ENCODE results near the gene ATP2A2. TPM values are rescaled to one million over a fixed set of nuclear protein-coding genes. Genes with fewer than 3 reads are reported as not detected.
A peak's percentile ranks its signal among the peaks of the same experiment; 100 is the strongest.

ATP2A2 gene
- total RNA-seq, 2 experiments from 2014 or later: 144 to 193 TPM

- DNase-seq (no peak), ATAC-seq (no peak)
- no peaks in the 10 kb centered on the region for H3K36me3 Mint-ChIP-seq
- CTCF ChIA-PET: no interaction called here
- no peaks in the 10 kb centered on the region for H3K9me3 Mint-ChIP-seq (ENCODE audit: low read depth)
- no peak overlapping the region for H3K4me3 Mint-ChIP-seq
- H3K27me3 Mint-ChIP-seq: peaks cover 23% of the 10 kb centered on the region
- H3K27ac Mint-ChIP-seq: no peak overlapping the region
- no peaks in the 10 kb centered on the region for H3K4me1 Mint-ChIP-seq
Observed at GRCh38 chr12:110270125-110270962, 10.7 kb upstream of the ATP2A2 start.

GRCh38 chr12:110271015-110271414 lies 10.0 kb upstream of the ATP2A2 start:
- Mint-ChIP-seq H3K27me3 (peaks cover 23% of the 10 kb centered on the region), H3K27ac (no peak overlapping the region), H3K4me1 (no peaks in the 10 kb centered on the region), H3K36me3 (no peaks in the 10 kb centered on the region), H3K4me3 (no peak overlapping the region), H3K9me3 (ENCODE audit: low read depth) (no peaks in the 10 kb centered on the region)
- no peak for DNase-seq
- ATAC-seq: no peak
- CTCF ChIA-PET: no interaction called here

GRCh38 chr12:110277530-110278254 lies 3.4 kb upstream of the ATP2A2 start:
- Mint-ChIP-seq H3K9me3 (ENCODE audit: low read depth) (no peaks in the 10 kb centered on the region), H3K27me3 (peaks cover 5% of the 10 kb centered on the region), H3K27ac (no peak overlapping the region), H3K4me3 (no peak overlapping the region), H3K36me3 (peaks cover 10% of the 10 kb centered on the region), H3K4me1 (peaks cover 11% of the 10 kb centered on the region)
- DNase-seq (no peak), ATAC-seq (no peak)
- CTCF ChIA-PET: interaction anchor here (1.4 kb wide), 1 partner anchor 432 kb away, joined by 4 read pairs; no protein-coding TSS in a partner anchor

GRCh38 chr12:110278255-110278536 lies 2.9 kb upstream of the ATP2A2 start:
- Mint-ChIP-seq H3K36me3 (peaks cover 15% of the 10 kb centered on the region), H3K27ac (no peak overlapping the region), H3K27me3 (peaks cover 5% of the 10 kb centered on the region), H3K9me3 (ENCODE audit: low read depth) (no peaks in the 10 kb centered on the region), H3K4me3 (no peak overlapping the region), H3K4me1 (peaks cover 16% of the 10 kb centered on the region)
- CTCF ChIA-PET: interaction anchor here (1.4 kb wide), 1 partner anchor 433 kb away, joined by 4 read pairs; no protein-coding TSS in a partner anchor
- no peak for DNase-seq
- no peak for ATAC-seq

GRCh38 chr12:110279566-110280375 lies 1.3 kb upstream of the ATP2A2 start:
- no peak for ATAC-seq
- Mint-ChIP-seq H3K36me3 (peaks cover 30% of the 10 kb centered on the region), H3K9me3 (ENCODE audit: low read depth) (no peaks in the 10 kb centered on the region), H3K4me3 (peak overlapping the region; percentile 82), H3K27ac (peak overlapping the region; percentile 87), H3K4me1 (peaks cover 32% of the 10 kb centered on the region), H3K27me3 (peaks cover 5% of the 10 kb centered on the region)
- DNase-seq: no peak
- CTCF ChIA-PET: interaction anchor here (0.6 to 1.2 kb wide), 9 partner anchors 35 to 434 kb away, joined by 3 to 4 read pairs (median 3); no protein-coding TSS in a partner anchor

GRCh38 chr12:110280392-110280778 lies 662 bp upstream of the ATP2A2 start:
- ATAC-seq: peak; percentile 2
- CTCF ChIA-PET: interaction anchor here (0.7 to 1.7 kb wide), 11 partner anchors 13 to 427 kb away, joined by 3 to 5 read pairs (median 3); no protein-coding TSS in a partner anchor
- Mint-ChIP-seq H3K27ac (peak overlapping the region; percentile 87), H3K4me1 (peaks cover 38% of the 10 kb centered on the region), H3K27me3 (peaks cover 5% of the 10 kb centered on the region), H3K36me3 (peaks cover 34% of the 10 kb centered on the region), H3K9me3 (ENCODE audit: low read depth) (no peaks in the 10 kb centered on the region), H3K4me3 (peak overlapping the region; percentile 82)
- DNase-seq: peak; percentile 67

GRCh38 chr12:110281549-110282299 lies 677 bp downstream of the ATP2A2 start:
- ATAC-seq (peak; percentile 37), DNase-seq (peak; percentile 70)
- H3K27me3 Mint-ChIP-seq: peaks cover 5% of the 10 kb centered on the region
- peak overlapping the region; percentile 98 for H3K4me3 Mint-ChIP-seq
- peaks cover 50% of the 10 kb centered on the region for H3K4me1 Mint-ChIP-seq
- CTCF ChIA-PET: interaction anchor here (0.9 to 1.7 kb wide), 5 partner anchors 11 to 187 kb away, joined by 3 to 8 read pairs (median 5); partner anchors contain the start of gene FAM216A
- peaks cover 43% of the 10 kb centered on the region for H3K36me3 Mint-ChIP-seq
- no peaks in the 10 kb centered on the region for H3K9me3 Mint-ChIP-seq (ENCODE audit: low read depth)
- H3K27ac Mint-ChIP-seq: peak overlapping the region; percentile 92

- Mint-ChIP-seq H3K4me1 (peaks cover 54% of the 10 kb centered on the region), H3K36me3 (peaks cover 47% of the 10 kb centered on the region), H3K4me3 (peak overlapping the region; percentile 98), H3K27me3 (peaks cover 5% of the 10 kb centered on the region), H3K27ac (peak overlapping the region; percentile 92), H3K9me3 (ENCODE audit: low read depth) (no peaks in the 10 kb centered on the region)
- DNase-seq (no peak), ATAC-seq (peak; percentile 10)
- CTCF ChIA-PET: interaction anchor here (0.6 to 1.6 kb wide), 5 partner anchors 12 to 400 kb away, joined by 3 to 8 read pairs (median 3); partner anchors contain the start of gene FAM216A
Observed at GRCh38 chr12:110282300-110282860, 1.3 kb downstream of the ATP2A2 start.

- H3K4me3 Mint-ChIP-seq: peak overlapping the region; percentile 98
- H3K36me3 Mint-ChIP-seq: peaks cover 48% of the 10 kb centered on the region
- no peaks in the 10 kb centered on the region for H3K9me3 Mint-ChIP-seq (ENCODE audit: low read depth)
- DNase-seq (no peak), ATAC-seq (no peak)
- peak overlapping the region; percentile 92 for H3K27ac Mint-ChIP-seq
- peaks cover 58% of the 10 kb centered on the region for H3K4me1 Mint-ChIP-seq
- peaks cover 5% of the 10 kb centered on the region for H3K27me3 Mint-ChIP-seq
- CTCF ChIA-PET: interaction anchor here (0.6 to 1.6 kb wide), 4 partner anchors 148 to 401 kb away, joined by 3 to 8 read pairs (median 4); partner anchors contain the start of gene FAM216A
Observed at GRCh38 chr12:110282956-110283817, 2.1 kb downstream of the ATP2A2 start.

GRCh38 chr12:110284597-110284996 lies 3.5 kb downstream of the ATP2A2 start:
- peaks cover 65% of the 10 kb centered on the region for H3K4me1 Mint-ChIP-seq
- DNase-seq (no peak), ATAC-seq (no peak)
- H3K27me3 Mint-ChIP-seq: peaks cover 5% of the 10 kb centered on the region
- H3K4me3 Mint-ChIP-seq: peak overlapping the region; percentile 98
- peaks cover 58% of the 10 kb centered on the region for H3K36me3 Mint-ChIP-seq
- peak overlapping the region; percentile 92 for H3K27ac Mint-ChIP-seq
- H3K9me3 Mint-ChIP-seq (ENCODE audit: low read depth): no peaks in the 10 kb centered on the region
- CTCF ChIA-PET: interaction anchor here (0.6 to 1.4 kb wide), 4 partner anchors 23 to 183 kb away, joined by 3 read pairs; no protein-coding TSS in a partner anchor

- no peak for ATAC-seq
- H3K27me3 Mint-ChIP-seq: no peaks in the 10 kb centered on the region
- CTCF ChIA-PET: interaction anchor here (1.1 to 1.3 kb wide), 2 partner anchors 11 to 145 kb away, joined by 4 to 6 read pairs; no protein-coding TSS in a partner anchor
- H3K36me3 Mint-ChIP-seq: peaks cover 70% of the 10 kb centered on the region
- no peaks in the 10 kb centered on the region for H3K9me3 Mint-ChIP-seq (ENCODE audit: low read depth)
- peak overlapping the region; percentile 98 for H3K4me3 Mint-ChIP-seq
- H3K4me1 Mint-ChIP-seq: peaks cover 66% of the 10 kb centered on the region
- peak overlapping the region; percentile 75 for H3K27ac Mint-ChIP-seq
- no peak for DNase-seq
Observed at GRCh38 chr12:110286623-110287022, 5.6 kb downstream of the ATP2A2 start.

Data from activated CD8-positive, alpha-beta memory T cell treated with anti-CD3 and anti-CD28 coated beads, Interleukin-2, amount 10 ng/mL, durations not matched to agents 7 days and 5 days (primary cell).